ENCODE measurements around the gene MAST4.

GRCh38 chr5:66981266-66982055 is 385.3 kb downstream of the MAST4 start:
- TF ChIP-seq CTCF (IDR thresholded peaks at IDR 0.05) (no peak), EZH2 (IDR thresholded peaks at IDR 0.05; ENCODE audit: borderline replicate concordance, insufficient read depth, low read depth, low read length, poor library complexity, severe bottlenecking) (no peak)

Measured in B cell (primary cell).